Prostate gland (tissue), 2 donors: Measurements from ENCODE around the gene NOSIP.

ENCODE experiments used
- POLR2A ChIP-seq: fragments of 450-650 bp; IDR thresholded peaks from one replicate; pipeline ENCODE4 v1.6.1; 2016; ENCODE audit warnings: antibody characterized with exemption, mild to moderate bottlenecking
- POLR2AphosphoS5 ChIP-seq: sonication (generic); formaldehyde crosslinking; IDR thresholded peaks from one replicate; pipeline ENCODE4 v1.6.1; 2017; ENCODE audit warnings: antibody characterized with exemption
- TF ChIP-seq, protein P1 (sequence below), 4 experiments: fragments of 200-600 bp in 2 of 4; fragments of 450-650 bp in 2 of 4; sonication (generic) in 2 of 4; IDR thresholded peaks; 1 replicate in 3 of 4; 2 replicates in 1 of 4; pipeline ENCODE4 v1.5.1; 2016 to 2019; ENCODE audit warnings: antibody characterized with exemption in 4 of 4, mild to moderate bottlenecking in 2 of 4, moderate library complexity in 2 of 4

DNA sequence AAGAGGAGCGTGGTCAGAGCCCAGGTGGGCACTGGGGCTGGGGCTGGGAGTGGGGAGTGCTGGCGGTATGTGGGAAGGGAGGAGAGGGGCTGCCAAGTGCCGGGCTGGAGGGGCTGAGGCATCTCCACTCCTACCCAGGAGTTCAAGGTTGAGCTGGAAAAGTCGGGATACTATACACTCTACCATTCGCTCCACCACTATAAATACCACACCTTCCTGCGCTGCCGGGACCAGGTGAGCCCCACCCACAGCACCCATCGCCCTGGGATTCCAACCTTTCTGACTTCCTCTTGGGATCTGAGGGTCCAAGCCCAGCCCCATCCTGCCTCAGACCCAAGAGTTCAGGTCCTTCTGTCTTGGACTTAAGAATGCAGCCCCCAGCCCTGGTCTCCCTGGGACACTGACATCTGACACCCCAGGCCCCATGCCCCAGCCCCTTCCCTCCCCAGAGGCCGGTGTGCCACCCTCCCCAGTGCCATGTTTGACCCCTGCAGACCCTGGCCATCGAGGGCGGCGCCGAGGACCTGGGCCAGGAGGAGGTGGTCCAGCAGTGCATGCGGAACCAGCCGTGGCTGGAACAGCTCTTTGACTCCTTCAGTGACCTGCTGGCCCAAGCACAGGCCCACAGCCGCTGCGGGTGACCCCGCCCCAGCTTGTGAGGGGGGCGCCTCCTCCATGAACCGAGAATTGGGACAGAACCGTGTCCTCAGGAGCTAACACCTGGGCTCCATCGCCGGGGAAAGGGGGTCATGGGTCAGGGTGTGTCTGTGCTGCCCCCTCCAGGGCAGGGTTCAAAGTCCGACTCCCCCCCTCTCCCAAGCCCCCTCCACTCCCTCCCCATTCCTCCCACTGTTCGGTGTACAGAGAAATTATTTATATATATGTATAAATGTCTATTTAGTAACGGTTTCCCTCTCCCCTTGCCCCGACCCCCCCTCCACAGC, 44.9 kb upstream of the NOSIP start:
- TF ChIP-seq POLR2AphosphoS5 (no peak), POLR2A (no peak)
- TF ChIP-seq, protein P1, sequence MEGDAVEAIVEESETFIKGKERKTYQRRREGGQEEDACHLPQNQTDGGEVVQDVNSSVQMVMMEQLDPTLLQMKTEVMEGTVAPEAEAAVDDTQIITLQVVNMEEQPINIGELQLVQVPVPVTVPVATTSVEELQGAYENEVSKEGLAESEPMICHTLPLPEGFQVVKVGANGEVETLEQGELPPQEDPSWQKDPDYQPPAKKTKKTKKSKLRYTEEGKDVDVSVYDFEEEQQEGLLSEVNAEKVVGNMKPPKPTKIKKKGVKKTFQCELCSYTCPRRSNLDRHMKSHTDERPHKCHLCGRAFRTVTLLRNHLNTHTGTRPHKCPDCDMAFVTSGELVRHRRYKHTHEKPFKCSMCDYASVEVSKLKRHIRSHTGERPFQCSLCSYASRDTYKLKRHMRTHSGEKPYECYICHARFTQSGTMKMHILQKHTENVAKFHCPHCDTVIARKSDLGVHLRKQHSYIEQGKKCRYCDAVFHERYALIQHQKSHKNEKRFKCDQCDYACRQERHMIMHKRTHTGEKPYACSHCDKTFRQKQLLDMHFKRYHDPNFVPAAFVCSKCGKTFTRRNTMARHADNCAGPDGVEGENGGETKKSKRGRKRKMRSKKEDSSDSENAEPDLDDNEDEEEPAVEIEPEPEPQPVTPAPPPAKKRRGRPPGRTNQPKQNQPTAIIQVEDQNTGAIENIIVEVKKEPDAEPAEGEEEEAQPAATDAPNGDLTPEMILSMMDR (IDR thresholded peaks at IDR 0.05) = no peak
